Measurements from ENCODE around the gene WNT8A. TPM values are rescaled to one million over a fixed set of nuclear protein-coding genes. Genes with fewer than 3 reads are reported as not detected.

WNT8A gene
- total RNA-seq, 3 donors from 2014 or later: not detected

DNA sequence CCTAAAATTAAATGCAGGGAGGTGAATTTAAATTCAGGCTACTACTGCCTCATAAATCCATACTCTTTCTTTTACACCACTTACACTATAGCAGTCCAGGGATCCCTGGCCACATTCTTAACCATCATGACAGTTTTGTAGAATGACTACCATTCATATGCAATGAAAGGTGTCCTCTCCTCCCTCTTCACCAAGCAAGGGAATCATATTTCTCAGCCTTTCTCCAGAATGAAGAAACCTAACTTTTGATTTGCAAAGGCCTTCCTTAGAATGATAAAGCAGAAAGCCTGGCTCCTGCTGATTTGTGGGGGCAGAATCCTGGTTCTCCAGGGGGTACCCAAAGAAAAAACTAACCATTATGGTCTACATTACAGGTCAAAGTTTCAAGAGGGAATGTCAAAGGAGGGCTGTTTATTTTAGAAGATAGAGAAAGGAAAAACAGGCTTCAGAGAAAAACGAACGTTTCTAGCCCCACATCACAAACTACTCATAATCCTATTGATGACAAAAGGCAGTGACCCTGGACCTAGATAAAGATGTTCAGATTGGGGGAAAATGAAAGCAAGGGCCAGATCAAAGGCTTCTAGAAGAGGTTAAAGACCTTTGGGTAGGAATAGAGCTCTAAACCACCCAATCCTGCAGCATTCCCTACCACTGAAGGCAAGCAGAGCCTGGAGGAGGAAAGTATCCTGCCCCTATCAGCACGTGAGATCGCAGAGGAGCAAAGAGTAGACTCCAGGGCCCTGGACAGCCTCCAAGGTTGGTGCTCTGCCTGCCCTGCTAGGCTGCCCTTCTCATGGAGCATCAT lies 11.5 kb downstream of the WNT8A start:
- Histone ChIP-seq H3K9me3 (no peaks in the 10 kb centered on the region), H3K4me3 (no peak overlapping the region), H3K4me1 (ENCODE audit: low read depth) (no peaks in the 10 kb centered on the region), H3K36me3 (ENCODE audit: low read depth) (no peaks in the 10 kb centered on the region)
- ATAC-seq (no peak), DNase-seq (no peak)
- intact Hi-C loops (cut with DNase I, micrococcal nuclease): no loop called here
- TF ChIP-seq, protein P1, sequence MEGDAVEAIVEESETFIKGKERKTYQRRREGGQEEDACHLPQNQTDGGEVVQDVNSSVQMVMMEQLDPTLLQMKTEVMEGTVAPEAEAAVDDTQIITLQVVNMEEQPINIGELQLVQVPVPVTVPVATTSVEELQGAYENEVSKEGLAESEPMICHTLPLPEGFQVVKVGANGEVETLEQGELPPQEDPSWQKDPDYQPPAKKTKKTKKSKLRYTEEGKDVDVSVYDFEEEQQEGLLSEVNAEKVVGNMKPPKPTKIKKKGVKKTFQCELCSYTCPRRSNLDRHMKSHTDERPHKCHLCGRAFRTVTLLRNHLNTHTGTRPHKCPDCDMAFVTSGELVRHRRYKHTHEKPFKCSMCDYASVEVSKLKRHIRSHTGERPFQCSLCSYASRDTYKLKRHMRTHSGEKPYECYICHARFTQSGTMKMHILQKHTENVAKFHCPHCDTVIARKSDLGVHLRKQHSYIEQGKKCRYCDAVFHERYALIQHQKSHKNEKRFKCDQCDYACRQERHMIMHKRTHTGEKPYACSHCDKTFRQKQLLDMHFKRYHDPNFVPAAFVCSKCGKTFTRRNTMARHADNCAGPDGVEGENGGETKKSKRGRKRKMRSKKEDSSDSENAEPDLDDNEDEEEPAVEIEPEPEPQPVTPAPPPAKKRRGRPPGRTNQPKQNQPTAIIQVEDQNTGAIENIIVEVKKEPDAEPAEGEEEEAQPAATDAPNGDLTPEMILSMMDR (IDR thresholded peaks at IDR 0.05): no peak

DNA sequence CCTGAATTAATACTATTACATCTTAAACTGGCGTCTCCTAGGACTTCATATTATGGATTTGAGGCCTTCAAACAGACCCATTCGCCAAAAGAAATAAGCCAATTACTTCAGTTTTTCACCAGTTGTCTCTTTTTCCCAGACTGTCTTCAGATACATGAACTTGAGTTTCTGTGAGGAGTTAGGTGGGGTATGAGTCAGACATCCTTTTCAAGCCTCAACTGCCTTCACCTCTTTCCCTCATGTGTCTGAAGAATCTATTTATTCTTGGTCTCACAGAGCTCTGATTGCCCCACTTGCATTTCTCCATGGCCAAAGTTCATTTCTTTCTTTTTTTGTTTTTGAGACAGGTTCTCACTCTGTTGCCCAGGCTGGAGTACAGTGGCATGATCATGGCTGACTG lies 12.5 kb downstream of the WNT8A start:
- ATAC-seq: no peak
- H3K4me1 ChIP-seq (ENCODE audit: low read depth): no peaks in the 10 kb centered on the region
- no peaks in the 10 kb centered on the region for H3K9me3 ChIP-seq
- no peak for DNase-seq
- TF ChIP-seq, protein P1 (IDR thresholded peaks at IDR 0.05): no peak
- intact Hi-C loops (cut with DNase I, micrococcal nuclease): no loop called here
- H3K4me3 ChIP-seq: no peak overlapping the region
- no peaks in the 10 kb centered on the region for H3K36me3 ChIP-seq (ENCODE audit: low read depth)

DNA sequence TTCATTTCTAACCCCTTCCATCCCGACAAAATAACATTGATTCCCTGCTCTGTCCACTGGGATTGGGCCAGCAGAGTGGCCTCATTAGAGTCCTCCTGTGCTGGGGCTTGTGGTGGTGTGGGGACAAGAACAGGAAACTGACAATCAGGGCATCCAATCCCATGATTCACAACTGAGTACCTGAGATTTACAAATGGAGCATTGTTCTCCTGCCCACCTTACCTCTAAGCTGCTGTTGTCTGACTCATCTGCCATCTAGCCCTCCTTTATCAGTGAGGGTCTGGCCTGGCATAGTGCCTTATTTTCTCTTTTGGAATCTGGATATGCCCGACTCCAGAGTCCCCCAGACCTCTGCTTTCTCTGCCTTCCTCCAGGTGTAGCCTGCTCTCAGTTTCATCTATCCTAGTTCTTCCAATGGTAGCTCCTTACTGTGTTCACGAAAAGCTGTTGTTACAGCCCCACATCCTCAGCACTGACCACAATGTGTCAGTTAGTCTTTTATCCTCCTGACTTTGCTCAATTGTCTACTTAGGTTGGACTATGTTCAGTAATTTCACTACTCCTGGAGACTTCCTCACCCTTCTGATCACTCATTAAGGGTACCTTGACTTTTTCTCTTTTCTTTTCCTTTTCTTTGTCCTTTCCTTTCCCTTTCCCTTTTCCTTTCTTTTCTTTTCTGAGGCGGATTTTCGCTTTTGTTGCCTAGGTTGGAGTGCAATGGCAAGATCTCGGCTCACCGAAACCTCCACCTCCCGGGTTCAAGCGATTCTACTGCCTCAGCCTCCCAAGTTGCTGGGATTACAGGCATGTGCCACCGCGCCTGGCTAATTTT lies 13.4 kb downstream of the WNT8A start:
- H3K9me3 ChIP-seq: no peaks in the 10 kb centered on the region
- DNase-seq: no peak

DNA sequence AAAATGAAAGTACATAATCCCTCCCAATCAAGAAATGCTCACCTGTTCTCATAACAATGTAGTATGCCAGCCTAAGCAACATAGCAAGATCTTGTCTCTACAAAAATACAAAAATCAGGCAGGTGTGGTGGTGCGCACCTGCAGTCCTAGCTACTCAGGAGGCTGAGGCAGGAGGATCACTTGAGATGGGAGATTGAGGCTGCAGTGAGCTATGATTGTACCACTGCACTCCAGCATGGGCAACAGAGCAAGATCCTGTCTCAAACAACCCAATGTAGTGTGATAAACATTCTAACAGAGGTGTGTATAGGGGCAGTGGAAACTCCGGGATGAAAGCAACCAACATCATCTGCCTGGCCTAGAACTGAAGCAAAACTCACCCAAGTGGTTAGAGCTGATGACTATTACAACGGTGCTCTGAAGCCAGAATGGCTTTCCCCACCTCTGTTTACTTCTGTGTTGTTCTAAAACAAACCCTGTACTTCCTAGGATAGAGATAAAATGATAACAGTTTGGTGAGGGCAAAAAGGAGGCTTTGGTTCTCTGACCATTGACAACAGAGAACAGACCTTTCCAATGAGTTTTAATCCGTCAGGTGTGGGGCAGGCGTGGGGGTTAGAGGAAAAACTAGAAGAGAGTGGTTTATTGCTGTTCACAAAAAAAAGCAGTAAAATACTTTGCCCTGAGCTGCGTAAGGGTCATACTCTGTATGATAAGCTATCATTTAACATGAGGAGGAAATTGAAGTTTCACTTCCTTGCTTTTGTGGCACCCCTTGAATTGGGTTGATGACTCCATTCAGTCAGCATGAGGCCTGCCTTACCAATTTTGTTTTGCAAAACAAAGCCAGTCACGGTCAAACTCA lies 18.9 kb downstream of the WNT8A start:
- no peaks in the 10 kb centered on the region for H3K36me3 ChIP-seq (ENCODE audit: low read depth)
- intact Hi-C loops (cut with DNase I, micrococcal nuclease): no loop called here

More for the DNA sequence above, 13.4 kb downstream of the WNT8A start:
- no peak for ATAC-seq
- Histone ChIP-seq H3K4me1 (ENCODE audit: low read depth) (no peaks in the 10 kb centered on the region), H3K4me3 (no peak overlapping the region), H3K36me3 (ENCODE audit: low read depth) (no peaks in the 10 kb centered on the region)
- intact Hi-C loops (cut with DNase I, micrococcal nuclease): no loop called here
- TF ChIP-seq, protein P1 (IDR thresholded peaks at IDR 0.05): no peak

DNA sequence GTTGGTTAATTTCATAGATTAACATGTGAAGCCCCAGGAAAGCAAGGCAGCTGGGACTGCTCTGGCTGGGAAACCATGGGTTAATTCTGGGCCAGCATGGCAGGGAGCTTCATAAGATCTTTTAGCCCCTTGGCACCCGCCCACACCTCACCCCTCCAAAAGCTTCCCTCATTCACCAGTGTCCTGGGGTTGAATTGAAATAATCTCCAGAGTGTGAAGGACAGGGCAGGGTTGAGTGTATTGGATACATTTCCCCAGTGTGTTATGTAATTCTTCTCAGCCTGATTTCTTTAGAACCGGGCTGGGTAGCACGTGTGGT lies 19.4 kb downstream of the WNT8A start:
- no peaks in the 10 kb centered on the region for H3K4me1 ChIP-seq (ENCODE audit: low read depth)
- intact Hi-C loops (cut with DNase I, micrococcal nuclease): no loop called here
- ATAC-seq (no peak), DNase-seq (no peak)
- no peak overlapping the region for H3K4me3 ChIP-seq
- TF ChIP-seq, protein P1 (IDR thresholded peaks at IDR 0.05): no peak
- H3K9me3 ChIP-seq: no peaks in the 10 kb centered on the region
- H3K36me3 ChIP-seq (ENCODE audit: low read depth): no peaks in the 10 kb centered on the region

More for the DNA sequence above, 18.9 kb downstream of the WNT8A start:
- ATAC-seq (peak; percentile 70), DNase-seq (no peak)
- no peaks in the 10 kb centered on the region for H3K9me3 ChIP-seq
- TF ChIP-seq, protein P1 (IDR thresholded peaks at IDR 0.05): no peak
- H3K4me3 ChIP-seq: no peak overlapping the region
- H3K4me1 ChIP-seq (ENCODE audit: low read depth): no peaks in the 10 kb centered on the region

Data from mucosa of descending colon (tissue), 3 donors.